GM23338 (cell line): ENCODE measurements around the gene DBH. TPM values are rescaled to one million over a fixed set of nuclear protein-coding genes. Genes with fewer than 3 reads are reported as not detected.

ENCODE experiments used
- ATAC-seq: fragments of 200-7000 bp; cut with Tn5 transposase; 3 replicates; pipeline ENCODE4 v1.9.1; 2020
- DNase-seq: peaks from one replicate; pipeline ENCODE4 v3.0.0-alpha.2; 2015; ENCODE audit warnings: low spot score
- H2AFZ ChIP-seq: fragments of 200-600 bp; sonication (generic); 2 replicates; pipeline ENCODE4 v1.8.0; 2016; ENCODE audit warnings: antibody characterized with exemption, mild to moderate bottlenecking, moderate library complexity
- H3F3A ChIP-seq: fragments of 200-600 bp; sonication (generic); replicated peaks from 2 replicates; pipeline ENCODE4 v1.8.0; 2017; ENCODE audit warnings: antibody characterized with exemption, mixed run types, low read depth
- H3K27ac ChIP-seq: fragments of 200-600 bp; sonication (generic); 2 replicates; pipeline ENCODE4 v1.6.1; 2016; ENCODE audit warnings: low read depth
- H3K27me3 ChIP-seq: fragments of 200-600 bp; sonication (generic); 2 replicates; pipeline ENCODE4 v1.8.0; 2016; ENCODE audit warnings: mild to moderate bottlenecking, mixed run types, moderate library complexity; ENCODE audit not compliant: insufficient read depth
- H3K36me3 ChIP-seq: fragments of 200-600 bp; sonication (generic); 2 replicates; pipeline ENCODE4 v1.8.0; 2016; ENCODE audit warnings: mild to moderate bottlenecking; ENCODE audit not compliant: insufficient read depth
- H3K4me1 ChIP-seq: fragments of 200-600 bp; sonication (generic); 2 replicates; pipeline ENCODE4 v1.8.0; 2016; ENCODE audit warnings: mild to moderate bottlenecking, moderate library complexity; ENCODE audit not compliant: insufficient read depth
- H3K4me2 ChIP-seq: fragments of 200-600 bp; sonication (generic); 2 replicates; pipeline ENCODE4 v1.7.1; 2017; ENCODE audit warnings: mixed run types
- H3K4me3 ChIP-seq: fragments of 200-600 bp; sonication (generic); 2 replicates; pipeline ENCODE4 v1.6.1; 2016; ENCODE audit warnings: mixed run types
- H3K79me2 ChIP-seq: fragments of 200-600 bp; sonication (generic); replicated peaks from 2 replicates; pipeline ENCODE4 v1.8.0; 2017; ENCODE audit warnings: mild to moderate bottlenecking; ENCODE audit not compliant: insufficient read depth
- H3K9me2 ChIP-seq: fragments of 200-600 bp; sonication (generic); 2 replicates; pipeline ENCODE4 v1.8.0; 2017; ENCODE audit not compliant: insufficient read depth
- H4K20me1 ChIP-seq: fragments of 200-600 bp; sonication (generic); replicated peaks from 2 replicates; pipeline ENCODE4 v1.8.0; 2017; ENCODE audit warnings: mild to moderate bottlenecking; ENCODE audit not compliant: insufficient read depth
- H3K27ac Mint-ChIP-seq: 2 replicates; pipeline ENCODE4 v1.8.0; 2020; ENCODE audit warnings: inconsistent platforms, mild to moderate bottlenecking, moderate library complexity, mixed read lengths
- H3K27me3 Mint-ChIP-seq: 3 replicates; pipeline ENCODE4 v1.8.0; 2022; ENCODE audit warnings: low read depth, mild to moderate bottlenecking, moderate library complexity, mixed read lengths, inconsistent platforms; ENCODE audit not compliant: insufficient read depth, poor library complexity
- H3K36me3 Mint-ChIP-seq: 3 replicates; pipeline ENCODE4 v1.8.0; 2021; ENCODE audit warnings: low read depth, mild to moderate bottlenecking, inconsistent platforms, moderate library complexity, mixed read lengths
- H3K4me1 Mint-ChIP-seq: 3 replicates; pipeline ENCODE4 v1.8.0; 2020; ENCODE audit warnings: mild to moderate bottlenecking, inconsistent platforms, mixed read lengths
- H3K4me3 Mint-ChIP-seq: 3 replicates; pipeline ENCODE4 v1.8.0; 2021; ENCODE audit warnings: moderate library complexity, mild to moderate bottlenecking, inconsistent platforms, mixed read lengths
- H3K9me3 Mint-ChIP-seq: 3 replicates; pipeline ENCODE4 v1.8.0; 2020; ENCODE audit warnings: moderate library complexity, mild to moderate bottlenecking, inconsistent platforms, mixed read lengths
- CREB1 ChIP-seq: fragments of 250-450 bp; sonication (Bioruptor Pico); IDR thresholded peaks from 2 replicates; pipeline ENCODE4 v1.5.0; 2020; ENCODE audit warnings: low read depth, mild to moderate bottlenecking, moderate library complexity
- CTCF ChIP-seq, 2 experiments: fragments of 200-600 bp in 1 of 2; sonication (generic) in 1 of 2; conservative IDR thresholded peaks; 2 replicates each; pipeline versions ENCODE4 v1.5.1 to v1.6.1; 2016 to 2017; ENCODE audit warnings: antibody characterized with exemption in 2 of 2, low read depth in 2 of 2, mild to moderate bottlenecking in 2 of 2, moderate library complexity in 1 of 2
- ETS1 ChIP-seq: IDR thresholded peaks from 2 replicates; pipeline ENCODE4 v1.6.1; 2016; ENCODE audit warnings: antibody characterized with exemption
- EZH2 ChIP-seq: fragments of 200-600 bp; sonication (generic); IDR thresholded peaks from one replicate; pipeline ENCODE4 v1.8.0; 2017; ENCODE audit warnings: antibody characterized with exemption, mild to moderate bottlenecking, low read depth; ENCODE audit not compliant: unreplicated experiment
- EZH2phosphoT487 ChIP-seq: fragments of 200-600 bp; sonication (generic); IDR thresholded peaks from one replicate; pipeline ENCODE4 v1.8.1; 2018; ENCODE audit warnings: antibody characterized with exemption; ENCODE audit not compliant: unreplicated experiment
- NANOG ChIP-seq: IDR thresholded peaks from 2 replicates; pipeline ENCODE4 v1.6.1; 2016; ENCODE audit warnings: antibody characterized with exemption, borderline replicate concordance
- REST ChIP-seq: IDR thresholded peaks from one replicate; pipeline ENCODE4 v1.6.1; 2018; ENCODE audit warnings: antibody characterized with exemption; ENCODE audit not compliant: unreplicated experiment
- STAT1 ChIP-seq: IDR thresholded peaks from one replicate; pipeline ENCODE4 v1.6.1; 2016; ENCODE audit warnings: antibody characterized with exemption; ENCODE audit not compliant: unreplicated experiment
- ZNF114 ChIP-seq: fragments of 250-450 bp; sonication (Bioruptor Pico); IDR thresholded peaks from 2 replicates; pipeline ENCODE4 v1.5.0; 2020; ENCODE audit warnings: mild to moderate bottlenecking, moderate library complexity
- ZNF331 ChIP-seq: fragments of 250-450 bp; sonication (Bioruptor Pico); IDR thresholded peaks from 2 replicates; pipeline ENCODE4 v1.5.0; 2020; ENCODE audit warnings: low read depth, mild to moderate bottlenecking, moderate library complexity
- polyA plus RNA-seq: library from polyadenylated mRNA; unstranded; fragments of >200 nt; fragmentation: Nextera tagmentation; extraction: Ambion mirVana; gene quantifications from 2 replicates; pipeline ENCODE4 v1.2.1, GENCODE V29; 2016
- total RNA-seq: library from RNA; depleted of rRNA; stranded (reverse); fragments of >200 nt; shearing (Covaris generic); gene quantifications from 2 replicates; pipeline ENCODE4 v1.2.3, GENCODE V29; 2014

DBH gene
- total and polyA plus RNA-seq, 2 experiments from 2014 or later, result 0.08 to 0.24 TPM

GRCh38 chr9:133684936-133685361 is 48.8 kb downstream of the DBH start:
- Histone ChIP-seq H3K27ac (no peak overlapping the region), H3K4me2 (no peak overlapping the region), H3K27me3 (no peaks in the 10 kb centered on the region), H3K36me3 (no peaks in the 10 kb centered on the region), H3K4me3 (no peak overlapping the region), H4K20me1 (no peaks in the 10 kb centered on the region), H3F3A (no peaks in the 10 kb centered on the region), H3K4me1 (no peaks in the 10 kb centered on the region), H2AFZ (no peak overlapping the region), H3K9me2 (no peaks in the 10 kb centered on the region), H3K79me2 (no peaks in the 10 kb centered on the region)
- Mint-ChIP-seq H3K4me1 (peaks cover 2% of the 10 kb centered on the region; the same call in 2 of the 3 replicates), H3K9me3 (no peaks in the 10 kb centered on the region), H3K27me3 (peaks cover 13% of the 10 kb centered on the region), H3K27ac (no peak overlapping the region), H3K36me3 (no peaks in the 10 kb centered on the region), H3K4me3 (no peak overlapping the region)
- no peak for DNase-seq
- TF ChIP-seq ZNF114 (CRISPR knock-in tag) (no peak), ZNF331 (CRISPR knock-in tag) (no peak), ETS1 (no peak), CREB1 (CRISPR knock-in tag) (no peak), NANOG (no peak)
- ATAC-seq, result no peak

- no peak for DNase-seq
- Histone ChIP-seq H3K4me2 (no peak overlapping the region), H3K36me3 (no peaks in the 10 kb centered on the region), H3K4me3 (no peak overlapping the region), H3K79me2 (no peaks in the 10 kb centered on the region), H3K4me1 (no peaks in the 10 kb centered on the region), H4K20me1 (no peaks in the 10 kb centered on the region), H3K27ac (no peak overlapping the region), H2AFZ (no peak overlapping the region), H3K9me2 (no peaks in the 10 kb centered on the region), H3F3A (no peaks in the 10 kb centered on the region), H3K27me3 (no peaks in the 10 kb centered on the region)
- Mint-ChIP-seq H3K9me3 (no peaks in the 10 kb centered on the region), H3K27me3 (peaks cover 14% of the 10 kb centered on the region), H3K4me1 (peaks cover 2% of the 10 kb centered on the region; the same call in 2 of the 3 replicates), H3K4me3 (no peak overlapping the region), H3K36me3 (no peaks in the 10 kb centered on the region), H3K27ac (no peak overlapping the region; the same call in 1 of the 2 replicates)
- no peak for ATAC-seq
- TF ChIP-seq NANOG (no peak), REST (no peak), ZNF114 (CRISPR knock-in tag) (no peak), EZH2 (no peak), CREB1 (CRISPR knock-in tag) (no peak), ZNF331 (CRISPR knock-in tag) (no peak), STAT1 (no peak), CTCF (conservative IDR thresholded peaks at IDR 0.05; ENCODE audit: low read depth in 2 of 2) (no peak), EZH2phosphoT487 (no peak)
These were observed 49.8 kb downstream of the DBH start for GRCh38 chr9:133685653-133686609.
